Omental fat pad (tissue), 4 donors: ENCODE data around the gene GLB1L3. TPM values are rescaled to one million over a fixed set of nuclear protein-coding genes. Genes with fewer than 3 reads are reported as not detected.
A peak's percentile ranks its signal among the peaks of the same experiment; 100 is the strongest.

Experiments used
- ATAC-seq: fragments of 150-250 bp; one replicate; pipeline ENCODE4 v1.9.1; 2016; ENCODE audit warnings: mild to moderate bottlenecking, moderate library complexity; ENCODE audit not compliant: low FRiP score
- DNase-seq: peaks from one replicate; pipeline ENCODE4 v3.0.0-alpha.2; 2019; ENCODE audit warnings: low spot score
- total RNA-seq, 4 donors: library from RNA; depleted of rRNA; stranded (reverse); fragments of >200 nt; gene quantifications; one replicate each; pipeline ENCODE4 v1.1.0, GENCODE V29; 2016
- TF ChIP-seq, protein P1 (sequence below), 3 donors: fragments of 450-650 bp; IDR thresholded peaks; one replicate each; pipeline ENCODE4 v1.5.1; 2016 to 2017; ENCODE audit warnings: antibody characterized with exemption in 3 of 3, mild to moderate bottlenecking in 3 of 3, moderate library complexity in 2 of 3

Gene GLB1L3
- total RNA-seq, 4 donors from 2014 or later: not detected

DNA sequence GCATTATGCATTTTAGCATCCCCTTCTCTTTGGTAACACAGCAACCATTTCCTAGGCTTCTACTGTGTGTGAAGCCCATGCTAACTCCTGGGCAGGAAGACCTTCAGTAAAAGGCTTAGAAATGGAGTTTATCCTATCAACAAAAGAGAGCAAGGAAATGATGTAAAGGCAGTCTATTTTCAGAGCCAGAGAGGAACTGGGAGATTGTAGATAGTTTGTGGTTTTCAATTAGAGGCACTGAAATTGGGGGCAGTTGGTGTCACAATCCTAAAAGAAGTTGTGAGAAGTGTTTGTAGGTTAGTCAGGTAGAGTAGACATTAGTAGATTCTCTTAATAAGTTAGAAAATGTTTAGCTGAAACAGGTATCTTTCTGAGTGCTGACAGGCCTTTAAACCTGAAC, 15.7 kb upstream of the GLB1L3 start:
- ATAC-seq (no peak), DNase-seq (no peak)
- TF ChIP-seq, protein P1, sequence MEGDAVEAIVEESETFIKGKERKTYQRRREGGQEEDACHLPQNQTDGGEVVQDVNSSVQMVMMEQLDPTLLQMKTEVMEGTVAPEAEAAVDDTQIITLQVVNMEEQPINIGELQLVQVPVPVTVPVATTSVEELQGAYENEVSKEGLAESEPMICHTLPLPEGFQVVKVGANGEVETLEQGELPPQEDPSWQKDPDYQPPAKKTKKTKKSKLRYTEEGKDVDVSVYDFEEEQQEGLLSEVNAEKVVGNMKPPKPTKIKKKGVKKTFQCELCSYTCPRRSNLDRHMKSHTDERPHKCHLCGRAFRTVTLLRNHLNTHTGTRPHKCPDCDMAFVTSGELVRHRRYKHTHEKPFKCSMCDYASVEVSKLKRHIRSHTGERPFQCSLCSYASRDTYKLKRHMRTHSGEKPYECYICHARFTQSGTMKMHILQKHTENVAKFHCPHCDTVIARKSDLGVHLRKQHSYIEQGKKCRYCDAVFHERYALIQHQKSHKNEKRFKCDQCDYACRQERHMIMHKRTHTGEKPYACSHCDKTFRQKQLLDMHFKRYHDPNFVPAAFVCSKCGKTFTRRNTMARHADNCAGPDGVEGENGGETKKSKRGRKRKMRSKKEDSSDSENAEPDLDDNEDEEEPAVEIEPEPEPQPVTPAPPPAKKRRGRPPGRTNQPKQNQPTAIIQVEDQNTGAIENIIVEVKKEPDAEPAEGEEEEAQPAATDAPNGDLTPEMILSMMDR (IDR thresholded peaks at IDR 0.05): no peak

DNA sequence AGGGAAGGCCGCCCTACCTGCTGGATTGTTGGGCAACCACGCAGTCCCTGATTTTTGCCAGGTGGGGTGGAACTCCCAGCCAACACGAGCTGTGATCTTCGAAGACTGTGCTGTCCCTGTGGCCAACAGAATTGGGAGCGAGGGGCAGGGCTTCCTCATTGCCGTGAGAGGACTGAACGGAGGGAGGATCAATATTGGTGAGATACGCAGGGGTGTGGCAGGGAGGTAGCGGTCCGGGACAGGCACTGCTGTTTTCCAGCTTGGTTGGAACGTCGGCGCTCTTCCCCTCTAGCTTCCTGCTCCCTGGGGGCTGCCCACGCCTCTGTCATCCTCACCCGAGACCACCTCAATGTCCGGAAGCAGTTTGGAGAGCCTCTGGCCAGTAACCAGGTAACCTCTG, 15.2 kb upstream of the GLB1L3 start:
- ATAC-seq: no peak
- DNase-seq: no peak
- TF ChIP-seq, protein P1 (IDR thresholded peaks at IDR 0.05): no peak

DNA sequence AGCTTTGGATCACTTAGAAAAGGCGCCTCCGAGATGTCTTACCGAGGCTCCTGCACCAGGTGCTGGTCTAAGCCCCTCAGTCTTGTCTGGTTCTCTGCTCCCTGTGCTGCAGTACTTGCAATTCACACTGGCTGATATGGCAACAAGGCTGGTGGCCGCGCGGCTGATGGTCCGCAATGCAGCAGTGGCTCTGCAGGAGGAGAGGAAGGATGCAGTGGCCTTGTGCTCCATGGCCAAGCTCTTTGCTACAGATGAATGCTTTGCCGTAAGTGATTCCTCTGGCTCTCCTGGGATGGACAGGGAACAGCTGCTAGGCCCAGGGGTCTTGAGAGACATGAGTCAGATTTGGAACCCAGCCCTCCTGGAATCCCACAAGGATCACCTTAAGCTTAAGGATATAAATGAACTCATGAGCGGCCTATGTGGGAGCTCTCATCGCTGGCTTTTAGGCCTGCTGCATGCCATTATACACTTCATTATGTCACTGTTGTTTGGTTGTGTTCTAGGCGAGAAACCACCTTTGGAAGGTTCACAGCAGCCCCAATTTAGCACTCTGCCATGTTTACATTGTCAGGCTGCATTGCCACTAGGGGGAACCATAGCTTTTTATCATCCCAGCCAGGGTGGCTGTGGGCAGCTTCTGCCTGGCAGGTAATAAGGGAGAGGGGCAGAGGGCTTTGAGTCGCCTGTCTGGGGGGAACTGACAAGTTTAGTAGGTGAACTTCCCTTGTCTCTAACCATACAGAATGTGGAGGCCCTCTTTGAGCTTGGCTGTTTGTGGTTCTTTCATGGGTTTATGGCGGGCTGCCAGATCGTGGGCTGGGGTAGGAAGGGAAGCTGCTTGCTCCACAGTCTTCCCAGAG, 14.3 kb upstream of the GLB1L3 start:
- ATAC-seq (no peak), DNase-seq (no peak)
- TF ChIP-seq, protein P1 (IDR thresholded peaks at IDR 0.05): no peak

DNA sequence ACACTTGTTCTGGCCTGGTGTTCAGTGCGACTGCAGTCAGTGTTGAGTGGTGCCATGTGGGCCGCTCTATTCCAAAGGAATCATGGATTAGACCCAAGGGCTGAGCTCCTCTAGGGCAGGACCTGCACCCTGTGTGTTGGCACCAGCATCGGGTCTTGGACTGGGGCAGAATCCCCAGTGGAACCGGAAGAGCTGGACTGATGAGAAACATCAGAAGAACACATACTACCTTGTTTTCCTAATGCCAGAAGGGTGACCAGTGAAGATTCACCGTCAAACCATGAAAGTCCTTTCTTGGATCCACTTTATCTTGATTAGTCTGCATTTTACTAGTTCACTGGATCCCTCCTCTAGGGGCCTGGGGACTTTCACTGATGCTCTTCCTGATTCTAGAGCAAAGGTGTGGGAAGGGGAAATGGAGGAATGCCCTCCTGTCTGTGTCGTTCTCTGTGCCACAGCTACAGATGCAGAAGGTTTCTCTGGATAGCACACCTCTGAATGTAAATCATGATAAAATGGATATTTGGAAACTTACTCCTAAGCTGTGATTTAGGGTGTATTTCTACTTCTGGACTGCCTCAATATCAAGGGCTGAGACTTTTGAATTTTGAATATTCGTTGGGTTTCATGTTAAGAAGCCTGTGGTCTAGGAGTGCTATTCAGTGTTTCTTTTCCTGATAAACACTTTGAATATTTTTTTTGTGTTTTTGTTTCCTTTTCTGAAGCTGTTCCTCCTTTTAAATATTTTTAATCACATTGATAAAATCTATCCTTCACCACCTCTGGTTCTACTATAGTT, 11.0 kb upstream of the GLB1L3 start:
- TF ChIP-seq, protein P1 (IDR thresholded peaks at IDR 0.05): no peak
- DNase-seq: no peak
- ATAC-seq: no peak

DNA sequence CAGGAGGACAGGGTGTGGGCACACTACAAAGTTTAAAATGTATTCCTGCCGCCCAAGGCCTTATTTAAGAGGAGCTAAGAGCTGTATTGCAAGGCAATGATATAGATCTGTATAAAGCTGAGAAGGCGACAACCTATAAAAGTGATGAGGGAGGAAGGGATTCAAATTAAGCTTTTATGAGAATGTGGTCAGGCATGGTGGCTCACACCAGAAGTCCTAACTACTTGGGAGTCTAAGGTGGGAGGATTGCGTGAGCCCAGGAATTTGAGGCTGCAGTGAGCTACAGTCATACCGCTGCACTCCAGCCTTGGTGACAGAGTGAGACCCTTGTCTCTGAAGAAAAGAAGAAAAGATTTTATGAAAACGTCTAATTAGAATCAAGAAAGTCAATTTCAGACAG, 9.7 kb upstream of the GLB1L3 start:
- ATAC-seq (no peak), DNase-seq (no peak)
- TF ChIP-seq, protein P1 (IDR thresholded peaks at IDR 0.05): no peak

DNA sequence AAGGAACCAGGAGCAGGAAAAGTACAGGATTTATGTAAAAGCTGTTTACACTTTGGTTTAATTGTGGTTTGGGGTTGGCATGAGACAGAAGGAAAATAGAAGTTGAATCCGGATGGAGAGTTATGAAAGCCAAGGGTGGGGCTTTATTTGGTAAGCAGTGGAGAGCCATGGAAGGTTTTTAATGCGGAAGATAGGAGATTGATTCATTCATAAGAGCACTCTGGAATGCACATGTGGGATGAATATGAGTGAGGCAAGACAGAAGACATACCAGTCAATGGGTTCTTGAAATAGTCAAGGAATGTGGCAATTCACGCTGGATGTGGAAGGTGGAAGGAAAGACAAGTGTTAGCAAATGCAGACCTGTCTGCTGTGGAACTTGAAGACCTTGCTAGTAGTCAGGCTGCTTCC, 9.3 kb upstream of the GLB1L3 start:
- DNase-seq: no peak
- TF ChIP-seq, protein P1 (IDR thresholded peaks at IDR 0.05): no peak
- peak; percentile 86 for ATAC-seq
